SHP77 (cell line): ENCODE data around the gene HDAC4.

Source experiments
- DNase-seq, 2 experiments: peaks; one replicate each; lab custom pipeline; 2025; lab: John Stamatoyannopoulos, UW

HDAC4 gene

DNA sequence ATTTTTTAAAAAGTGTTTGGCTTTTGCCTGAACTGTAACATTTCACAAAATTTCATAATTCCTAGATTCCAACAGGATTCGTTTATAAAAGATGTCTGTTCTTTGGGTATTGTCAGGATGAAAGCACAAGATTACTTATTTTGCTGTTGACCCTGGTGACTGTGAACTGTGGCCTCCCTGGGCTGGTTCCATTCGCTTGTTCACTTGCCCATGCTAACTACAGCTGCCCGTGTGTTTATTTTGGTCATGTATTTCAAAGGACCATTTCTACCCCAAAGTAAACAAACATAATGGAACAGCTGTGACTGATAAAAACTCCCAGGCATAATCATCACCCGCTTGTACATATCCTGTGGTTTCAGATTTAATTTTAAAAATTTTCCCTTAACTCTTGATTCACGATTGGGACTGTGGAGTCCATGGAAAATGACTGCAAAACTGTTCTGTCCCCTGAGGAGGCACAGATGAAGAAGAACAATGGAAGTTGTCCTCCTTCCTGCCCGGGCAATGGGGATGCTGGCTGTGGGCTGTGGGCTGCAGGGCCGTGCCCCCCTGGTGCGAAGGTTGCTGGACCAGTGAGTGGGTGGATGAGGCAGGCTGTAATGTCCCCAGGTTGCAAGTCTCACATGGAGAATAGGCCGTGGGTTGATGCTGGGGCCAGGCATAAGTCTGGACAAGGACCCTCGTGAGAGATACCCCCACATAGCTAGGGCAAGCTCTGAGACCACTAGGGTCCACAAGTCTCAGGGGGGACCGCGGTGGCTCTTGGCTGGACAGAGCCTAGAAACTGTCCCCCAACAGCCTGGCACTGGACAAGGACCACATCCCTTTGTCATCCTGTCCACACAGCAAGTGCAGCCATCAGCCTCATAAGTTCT lies 28.9 kb upstream of the HDAC4 start:
- DNase-seq, result peak in 1 of 2 experiments; percentile 34

GRCh38 chr2:239425631-239426030 lies 24.8 kb upstream of the HDAC4 start:
- DNase-seq, result no peak

DNA sequence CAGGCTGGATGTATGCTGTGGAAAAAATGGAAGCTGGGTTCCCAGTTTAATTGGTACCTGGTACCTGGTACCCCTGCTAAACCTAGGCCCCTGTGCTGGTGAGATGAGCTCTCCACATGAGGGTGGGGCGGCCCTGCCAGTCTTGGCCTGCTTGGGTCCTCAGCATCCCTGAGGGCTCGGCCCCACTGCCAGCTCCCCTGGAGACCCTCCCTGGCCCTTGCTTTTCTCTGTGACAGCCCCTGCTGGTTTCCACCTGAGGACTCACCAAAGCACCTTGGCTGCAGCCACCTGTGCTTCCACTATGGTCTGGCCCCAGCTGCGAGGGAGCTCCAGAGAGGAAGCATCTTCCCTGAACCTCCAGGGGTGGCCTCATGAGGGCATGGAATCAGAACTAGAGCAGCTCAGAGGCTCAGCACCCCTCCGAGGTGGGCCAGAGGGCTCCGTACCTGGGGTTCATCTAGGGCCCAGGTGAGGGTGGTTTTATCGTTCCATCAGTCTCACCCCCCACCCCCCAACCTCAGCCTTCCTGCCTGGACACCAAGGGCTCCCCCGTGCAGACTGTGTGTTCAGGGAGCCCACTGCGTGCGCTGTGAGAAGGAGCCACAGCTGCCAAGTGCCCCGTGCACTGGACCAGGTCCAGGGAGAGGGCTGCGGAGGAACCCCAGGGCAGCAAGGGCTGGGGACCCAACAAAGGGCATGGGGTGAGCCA lies 23.7 kb upstream of the HDAC4 start:
- no peak for DNase-seq

DNA sequence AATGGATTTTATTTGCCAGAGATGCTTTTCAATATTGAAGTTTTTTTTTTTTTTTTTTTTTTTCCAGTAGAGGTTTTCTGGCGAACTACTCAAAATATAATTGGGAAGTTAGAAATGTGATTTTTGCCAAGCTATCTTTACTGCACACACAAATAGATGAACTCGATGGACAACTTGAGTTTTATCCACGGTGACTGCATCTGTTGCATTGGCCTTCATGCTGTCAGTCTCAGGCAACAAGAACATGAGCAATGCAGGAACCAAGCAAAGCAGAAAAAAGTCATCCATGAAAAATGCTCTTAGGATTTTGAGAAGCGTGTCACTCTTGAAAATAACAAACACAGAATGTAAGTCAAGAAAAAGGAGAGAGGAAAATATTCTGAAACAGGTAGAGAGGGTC lies 22.7 kb upstream of the HDAC4 start:
- no peak for DNase-seq

DNA sequence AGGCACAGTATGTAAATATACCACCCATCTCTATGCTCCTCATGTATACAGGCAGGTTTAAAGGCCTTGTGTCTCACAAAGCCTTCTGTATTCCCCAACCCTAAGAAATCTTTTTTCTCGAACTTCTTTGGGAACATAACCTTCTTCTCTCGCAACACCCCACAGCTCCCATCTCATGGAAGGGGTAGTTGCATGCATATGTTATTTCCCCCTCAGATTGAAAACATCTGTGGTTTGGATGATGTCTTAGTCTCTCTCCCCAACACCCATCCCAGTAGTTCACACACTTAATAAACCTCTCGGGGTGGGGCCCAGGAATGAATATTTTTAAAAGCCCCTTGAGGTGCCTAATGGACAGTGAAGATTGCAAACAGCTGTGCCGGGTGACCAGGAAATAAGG lies 21.0 kb upstream of the HDAC4 start:
- DNase-seq, result no peak

GRCh38 chr2:239420082-239420481 lies 19.3 kb upstream of the HDAC4 start:
- no peak for DNase-seq

- DNase-seq, result no peak
Observed at GRCh38 chr2:239418918-239419317, 18.1 kb upstream of the HDAC4 start.

DNA sequence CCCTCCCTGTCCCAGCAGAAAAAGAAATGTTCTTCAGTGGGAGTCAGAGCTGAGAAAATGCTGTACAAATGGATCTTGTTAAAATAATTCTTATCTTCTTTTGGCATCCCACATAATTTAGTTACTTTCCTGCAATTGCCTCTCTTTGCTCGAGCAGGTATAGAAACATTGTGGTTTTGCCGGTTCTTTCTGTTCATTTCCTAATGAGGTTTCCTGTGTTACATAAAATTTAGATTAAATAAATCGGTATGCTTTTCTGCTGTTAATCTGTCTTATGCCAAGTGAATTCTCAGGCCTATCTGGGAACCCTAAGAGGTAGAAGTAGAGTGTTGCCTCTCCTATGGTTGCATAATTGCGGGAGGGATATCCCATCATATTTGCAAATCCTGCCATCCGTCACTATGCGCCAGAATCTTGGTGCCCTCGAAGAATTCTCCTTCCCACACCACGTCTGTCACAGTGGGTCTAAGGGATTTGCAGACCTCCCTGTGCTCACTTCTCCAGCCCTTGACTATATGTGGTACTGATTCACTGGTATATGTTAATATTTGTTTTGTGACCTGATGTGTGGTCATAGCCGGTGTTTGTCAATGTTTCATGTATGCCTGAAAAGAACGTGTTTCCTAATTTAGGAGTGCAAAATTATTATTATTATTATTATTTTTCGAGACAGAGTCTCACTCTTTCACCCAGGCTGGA lies 12.2 kb upstream of the HDAC4 start:
- no peak for DNase-seq

DNA sequence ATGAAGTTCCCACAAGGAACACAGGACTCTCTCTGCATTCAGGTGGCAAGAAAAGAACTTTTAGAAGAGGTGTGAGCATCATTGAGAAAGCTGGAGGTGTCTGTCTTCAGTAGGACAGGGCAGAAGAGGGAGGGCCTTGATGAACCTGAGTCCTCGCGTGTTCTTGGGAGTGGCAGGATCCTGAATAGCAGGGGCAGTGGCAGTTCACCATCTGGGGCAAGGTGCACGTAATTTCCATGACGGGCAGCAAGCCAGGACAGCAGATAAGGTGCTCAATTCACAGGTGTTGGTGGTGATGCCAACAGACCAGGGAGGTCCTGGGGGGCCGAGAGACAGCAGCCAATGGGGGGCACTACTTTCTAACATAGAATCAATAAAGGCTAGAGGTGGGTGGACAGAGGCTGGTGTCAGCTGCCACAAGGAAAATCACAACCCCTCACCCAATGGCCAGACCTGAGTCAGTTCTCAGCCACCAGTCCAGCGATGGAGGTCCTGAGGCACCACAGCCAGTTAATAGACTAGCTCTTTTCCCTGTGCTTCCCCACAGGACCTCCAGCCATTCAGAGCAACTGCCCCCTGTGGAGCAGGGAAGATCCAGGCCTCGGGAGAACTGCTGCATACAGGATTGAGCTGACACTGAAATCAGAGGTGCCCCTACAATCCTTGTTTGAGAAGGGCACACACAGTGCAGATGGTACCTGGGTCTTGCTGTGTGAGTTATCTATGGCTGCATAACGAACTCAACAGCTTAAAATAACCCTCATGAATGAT lies 10.9 kb upstream of the HDAC4 start:
- DNase-seq, result no peak

- no peak for DNase-seq
Observed at GRCh38 chr2:239411117-239411516, 10.3 kb upstream of the HDAC4 start.

GRCh38 chr2:239409976-239410375 lies 9.2 kb upstream of the HDAC4 start:
- no peak for DNase-seq

GRCh38 chr2:239407112-239407511 lies 6.3 kb upstream of the HDAC4 start:
- no peak for DNase-seq

- DNase-seq, result no peak
Observed at GRCh38 chr2:239406316-239406995, 5.6 kb upstream of the HDAC4 start.

DNA sequence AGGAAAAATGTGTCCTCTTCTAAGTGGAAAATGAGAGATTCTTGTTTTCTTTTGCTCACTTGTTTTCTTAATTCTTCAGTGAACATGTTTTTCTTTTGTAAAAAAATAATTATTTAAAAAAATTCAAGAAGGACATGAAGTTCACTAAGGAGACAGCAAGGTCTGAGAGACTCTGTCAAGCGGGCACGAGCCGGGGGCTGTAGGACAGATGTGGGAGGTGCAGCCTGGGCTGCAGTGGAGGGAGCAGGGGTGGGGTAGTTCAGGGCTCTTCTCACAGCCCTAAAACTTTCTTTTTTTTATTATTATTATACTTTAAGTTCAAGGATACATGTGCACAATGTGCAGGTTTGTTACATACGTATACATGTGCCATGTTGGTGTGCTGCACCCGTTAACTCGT lies 4.3 kb upstream of the HDAC4 start:
- no peak for DNase-seq

GRCh38 chr2:239402666-239403065 lies 1.8 kb upstream of the HDAC4 start:
- no peak for DNase-seq

DNA sequence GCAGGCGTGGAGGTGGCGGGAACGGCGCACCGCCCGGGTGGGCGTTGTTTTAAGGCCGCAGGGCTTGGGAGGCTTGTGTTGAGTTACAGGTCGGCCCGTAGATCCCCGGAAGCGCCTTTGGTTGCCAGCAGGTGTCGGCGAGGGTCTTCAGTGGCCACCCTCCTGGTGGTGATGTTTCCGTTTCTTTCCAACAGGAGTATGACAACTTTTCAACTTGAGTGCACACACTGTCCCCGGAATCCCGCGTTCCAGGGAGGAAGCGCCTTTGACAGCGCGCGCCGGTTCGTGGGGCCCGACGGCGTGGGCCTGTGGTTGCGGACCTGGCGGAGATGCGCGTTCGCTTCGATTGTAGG lies 1.0 kb upstream of the HDAC4 start:
- DNase-seq, result peak; percentile 76 to 83

- peak; percentile 97 to 98 for DNase-seq
Observed at GRCh38 chr2:239401067-239401880, 454 bp upstream of the HDAC4 start.

DNA sequence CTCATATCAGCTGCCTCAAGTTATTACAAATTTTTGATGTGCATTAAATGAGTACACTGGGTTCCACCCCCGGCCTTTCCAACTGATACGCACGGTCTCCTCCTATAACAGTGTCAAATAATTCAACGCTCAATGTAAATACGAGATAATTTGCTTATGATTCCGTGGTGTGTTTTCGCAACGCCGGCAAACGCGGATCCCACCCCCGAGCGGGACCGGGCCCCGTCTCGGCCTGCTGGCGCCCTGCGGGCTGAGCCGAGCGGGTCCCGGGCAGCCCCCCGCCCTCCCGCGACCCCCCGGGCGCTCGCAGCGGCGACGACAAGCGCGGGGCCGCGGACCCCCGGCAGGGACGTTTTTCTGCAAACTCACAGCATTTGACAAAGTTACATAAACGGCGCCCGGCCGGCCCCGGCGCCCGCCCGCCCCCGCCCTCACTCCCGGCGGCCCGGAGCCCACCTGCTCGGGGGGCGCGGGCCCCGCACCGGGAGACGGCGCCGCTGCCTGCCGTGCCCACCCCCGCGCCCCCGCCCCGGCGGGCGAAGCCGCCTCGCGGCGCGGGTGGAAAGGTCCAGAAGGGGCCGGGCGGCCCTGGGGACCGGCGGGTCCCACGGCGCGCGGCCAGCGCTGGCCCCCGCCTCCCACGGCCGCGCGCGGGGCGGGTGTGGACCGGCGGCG lies 762 bp downstream of the HDAC4 start:
- DNase-seq, result no peak

- DNase-seq, result no peak
Observed at GRCh38 chr2:239399433-239399920, 1.3 kb downstream of the HDAC4 start.

DNA sequence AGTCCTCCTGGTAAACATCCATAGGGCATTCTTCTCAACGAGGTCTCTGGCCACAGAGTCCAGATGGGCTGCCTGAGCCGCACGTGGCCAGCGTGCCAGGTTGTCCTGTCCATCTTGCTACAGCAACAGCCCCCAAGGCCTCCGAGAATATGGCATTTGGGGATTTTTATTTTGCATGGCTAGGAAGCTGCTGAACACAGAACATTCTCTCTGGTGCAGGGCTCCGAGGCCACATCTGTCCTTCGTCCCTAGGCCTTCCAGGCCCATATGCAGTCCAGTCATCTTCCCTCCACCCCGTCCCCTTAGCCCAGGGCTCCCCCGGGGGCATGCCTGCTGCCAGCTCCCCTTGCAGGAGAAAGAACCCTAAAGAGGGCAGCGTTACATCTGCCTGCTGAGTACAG lies 2.3 kb downstream of the HDAC4 start:
- DNase-seq, result no peak
